DOHH2 (cell line): ENCODE results near the gene TAF5L.
"Not testable (repeated sequence)": the region's sequence is repeated elsewhere in the genome, so short reads cannot be mapped to it uniquely, and the experiment has no call there.

ENCODE experiments used
- H3F3A ChIP-seq: fragments of 200-600 bp; sonication (generic), shearing (Covaris generic); 2 replicates; pipeline ENCODE4 v1.6.0; 2016; ENCODE audit warnings: antibody characterized with exemption, mild to moderate bottlenecking; ENCODE audit not compliant: control insufficient read depth, insufficient read depth
- H3K27ac ChIP-seq: fragments of 200-600 bp; sonication (generic); 2 replicates; pipeline ENCODE4 v1.5.1; 2014; ENCODE audit warnings: low read depth, mild to moderate bottlenecking, low read length, moderate library complexity
- H3K27me3 ChIP-seq: fragments of 200-600 bp; sonication (generic); 2 replicates; pipeline ENCODE4 v1.6.1; 2014; ENCODE audit warnings: mild to moderate bottlenecking, low read length, mixed read lengths; ENCODE audit not compliant: control insufficient read depth
- H3K36me3 ChIP-seq: fragments of 200-600 bp; sonication (generic); 2 replicates; pipeline ENCODE4 v1.6.1; 2014; ENCODE audit warnings: mild to moderate bottlenecking, low read length, moderate library complexity, mixed read lengths; ENCODE audit not compliant: control insufficient read depth
- H3K4me1 ChIP-seq: fragments of 200-600 bp; sonication (generic); 2 replicates; pipeline ENCODE4 v1.6.1; 2014; ENCODE audit warnings: mild to moderate bottlenecking, low read length, mixed read lengths; ENCODE audit not compliant: control insufficient read depth
- H3K4me2 ChIP-seq: fragments of 200-600 bp; sonication (generic); 2 replicates; pipeline ENCODE4 v1.6.0; 2014; ENCODE audit warnings: mild to moderate bottlenecking, low read length, moderate library complexity
- H3K4me3 ChIP-seq: fragments of 200-600 bp; sonication (generic); 2 replicates; pipeline ENCODE4 v1.5.1; 2014; ENCODE audit warnings: mild to moderate bottlenecking, low read length, mixed read lengths
- H3K79me2 ChIP-seq: fragments of 200-600 bp; sonication (generic); 2 replicates; pipeline ENCODE4 v1.6.1; 2014; ENCODE audit warnings: mild to moderate bottlenecking, low read length, mixed read lengths; ENCODE audit not compliant: control insufficient read depth
- H3K9me2 ChIP-seq: fragments of 200-600 bp; sonication (generic); replicated peaks from 2 replicates; pipeline ENCODE4 v1.6.1; 2014; ENCODE audit warnings: mild to moderate bottlenecking, low read length, mixed read lengths; ENCODE audit not compliant: control insufficient read depth
- H3K9me3 ChIP-seq: fragments of 200-600 bp; sonication (generic); 2 replicates; pipeline ENCODE4 v1.6.1; 2014; ENCODE audit warnings: antibody characterized with exemption, low read length, mixed read lengths; ENCODE audit not compliant: control insufficient read depth, insufficient read depth
- H4K20me1 ChIP-seq: fragments of 200-600 bp; sonication (generic); 2 replicates; pipeline ENCODE4 v1.6.0; 2014; ENCODE audit warnings: low read depth, mild to moderate bottlenecking, antibody characterized with exemption, low read length, moderate library complexity; ENCODE audit not compliant: control insufficient read depth, insufficient read depth
- EZH2phosphoT487 ChIP-seq: fragments of 200-600 bp; sonication (generic); IDR thresholded peaks from 2 replicates; pipeline ENCODE4 v1.6.1; 2017; ENCODE audit warnings: borderline replicate concordance, mild to moderate bottlenecking, antibody characterized with exemption, low read length, moderate library complexity, mixed read lengths
- TF ChIP-seq, protein P1 (sequence below): fragments of 200-600 bp; sonication (generic); IDR thresholded peaks from one replicate; pipeline ENCODE4 v1.5.1; 2014; ENCODE audit warnings: antibody characterized with exemption, mild to moderate bottlenecking, low read depth, low read length; ENCODE audit not compliant: poor library complexity, severe bottlenecking

Gene TAF5L

GRCh38 chr1:229563241-229563640 lies 62.7 kb downstream of the TAF5L start:
- Histone ChIP-seq H3K4me3 (no peak overlapping the region), H3K9me2 (no peaks in the 10 kb centered on the region), H3K27me3 (no peaks in the 10 kb centered on the region), H3K4me2 (no peak overlapping the region; the same call in 1 of the 2 replicates), H3F3A (peaks cover 6% of the 10 kb centered on the region), H3K4me1 (peaks cover 20% of the 10 kb centered on the region), H3K79me2 (peaks cover 2% of the 10 kb centered on the region; the same call in 1 of the 2 replicates), H3K27ac (no peak overlapping the region), H3K9me3 (no peaks in the 10 kb centered on the region), H4K20me1 (no peaks in the 10 kb centered on the region), H3K36me3 (no peaks in the 10 kb centered on the region)
- no peak for TF ChIP-seq EZH2phosphoT487
- TF ChIP-seq, protein P1, sequence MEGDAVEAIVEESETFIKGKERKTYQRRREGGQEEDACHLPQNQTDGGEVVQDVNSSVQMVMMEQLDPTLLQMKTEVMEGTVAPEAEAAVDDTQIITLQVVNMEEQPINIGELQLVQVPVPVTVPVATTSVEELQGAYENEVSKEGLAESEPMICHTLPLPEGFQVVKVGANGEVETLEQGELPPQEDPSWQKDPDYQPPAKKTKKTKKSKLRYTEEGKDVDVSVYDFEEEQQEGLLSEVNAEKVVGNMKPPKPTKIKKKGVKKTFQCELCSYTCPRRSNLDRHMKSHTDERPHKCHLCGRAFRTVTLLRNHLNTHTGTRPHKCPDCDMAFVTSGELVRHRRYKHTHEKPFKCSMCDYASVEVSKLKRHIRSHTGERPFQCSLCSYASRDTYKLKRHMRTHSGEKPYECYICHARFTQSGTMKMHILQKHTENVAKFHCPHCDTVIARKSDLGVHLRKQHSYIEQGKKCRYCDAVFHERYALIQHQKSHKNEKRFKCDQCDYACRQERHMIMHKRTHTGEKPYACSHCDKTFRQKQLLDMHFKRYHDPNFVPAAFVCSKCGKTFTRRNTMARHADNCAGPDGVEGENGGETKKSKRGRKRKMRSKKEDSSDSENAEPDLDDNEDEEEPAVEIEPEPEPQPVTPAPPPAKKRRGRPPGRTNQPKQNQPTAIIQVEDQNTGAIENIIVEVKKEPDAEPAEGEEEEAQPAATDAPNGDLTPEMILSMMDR, result no peak

DNA sequence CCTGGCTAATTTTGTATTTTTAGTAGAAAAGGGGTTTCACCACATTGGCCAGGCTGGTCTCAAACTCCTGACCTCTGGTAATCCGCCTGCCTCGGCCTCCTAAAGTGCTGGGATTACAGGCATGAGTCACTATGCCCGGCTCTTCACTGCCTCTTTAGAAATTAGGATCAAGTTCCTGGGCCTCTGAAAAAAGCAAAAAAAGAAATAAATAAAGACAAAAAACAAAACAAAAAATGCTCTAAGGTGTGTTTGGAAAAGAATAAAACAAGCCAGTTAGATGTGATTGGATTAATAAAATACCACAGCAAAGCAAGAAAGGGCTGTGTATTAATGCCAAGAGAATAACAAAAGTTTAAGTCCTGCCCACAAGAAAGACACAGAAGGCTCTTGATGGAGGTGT lies 63.2 kb downstream of the TAF5L start:
- H3K4me3 ChIP-seq, result no peak overlapping the region
- no peaks in the 10 kb centered on the region for H3K27me3 ChIP-seq
- H3F3A ChIP-seq, result peaks cover 7% of the 10 kb centered on the region
- H3K4me1 ChIP-seq, result peaks cover 20% of the 10 kb centered on the region
- TF ChIP-seq, protein P1, result no peak
- TF ChIP-seq EZH2phosphoT487, result no peak
- peaks cover 5% of the 10 kb centered on the region for H3K79me2 ChIP-seq
- H3K9me2 ChIP-seq, result no peaks in the 10 kb centered on the region
- no peak overlapping the region for H3K4me2 ChIP-seq
- H3K9me3 ChIP-seq, result no peaks in the 10 kb centered on the region
- H4K20me1 ChIP-seq, result no peaks in the 10 kb centered on the region
- H3K27ac ChIP-seq, result no peak overlapping the region
- H3K36me3 ChIP-seq, result no peaks in the 10 kb centered on the region; the same call in 1 of the 2 replicates

DNA sequence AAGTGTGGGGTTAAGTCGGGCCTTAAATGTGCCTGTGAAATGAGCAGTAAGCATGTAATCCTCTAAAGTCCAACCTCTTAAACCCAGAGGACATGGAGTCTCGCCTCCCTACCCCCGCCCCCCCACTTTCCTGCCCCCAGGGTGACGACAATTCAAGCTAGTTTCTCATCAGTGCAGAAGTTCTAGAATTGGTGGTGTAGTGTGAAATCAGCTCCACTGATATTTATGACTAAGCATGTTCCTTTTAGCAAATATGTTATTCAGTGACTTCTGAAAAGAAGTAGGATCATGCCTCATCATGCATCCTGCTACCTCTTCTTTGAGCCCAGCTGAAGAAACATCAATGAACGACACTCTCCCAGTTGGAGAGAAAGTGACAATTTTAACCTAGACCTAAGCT lies 64.8 kb downstream of the TAF5L start:
- H3K9me3 ChIP-seq, result no peaks in the 10 kb centered on the region
- no peak overlapping the region for H3K4me2 ChIP-seq
- H3K36me3 ChIP-seq, result peaks cover 5% of the 10 kb centered on the region
- H3K9me2 ChIP-seq, result no peaks in the 10 kb centered on the region
- H3K27ac ChIP-seq, result no peak overlapping the region
- H4K20me1 ChIP-seq, result 0 out of 2 replicates have a peak, but pooled peaks cover 3% of the 10 kb centered on the region
- peaks cover 30% of the 10 kb centered on the region for H3K4me1 ChIP-seq
- peaks cover 21% of the 10 kb centered on the region for H3K79me2 ChIP-seq
- no peaks in the 10 kb centered on the region for H3K27me3 ChIP-seq
- no peak for TF ChIP-seq EZH2phosphoT487
- TF ChIP-seq, protein P1, result no peak
- H3K4me3 ChIP-seq, result no peak overlapping the region
- peaks cover 13% of the 10 kb centered on the region for H3F3A ChIP-seq

- H3K9me2 ChIP-seq, H3K27me3 ChIP-seq, H4K20me1 ChIP-seq, H3K4me3 ChIP-seq, H3K36me3 ChIP-seq, H3K27ac ChIP-seq, H3K9me3 ChIP-seq: not testable (repeated sequence)
- peaks cover 13% of the 10 kb centered on the region for H3F3A ChIP-seq
- peaks cover 31% of the 10 kb centered on the region for H3K79me2 ChIP-seq
- peaks cover 30% of the 10 kb centered on the region for H3K4me1 ChIP-seq
- H3K4me2 ChIP-seq, result peak overlapping the region; percentile 83; the same call in 1 of the 2 replicates
Measured at GRCh38 chr1:229560124-229560523, 65.8 kb downstream of the TAF5L start.

GRCh38 chr1:229559336-229559801 lies 66.6 kb downstream of the TAF5L start:
- H3K27ac ChIP-seq, H4K20me1 ChIP-seq, H3K9me3 ChIP-seq, H3K27me3 ChIP-seq, H3K9me2 ChIP-seq, H3K36me3 ChIP-seq: not testable (repeated sequence)
- Histone ChIP-seq H3K4me1 (peaks cover 30% of the 10 kb centered on the region), H3K79me2 (peaks cover 38% of the 10 kb centered on the region), H3K4me2 (peak overlapping the region; percentile 83), H3F3A (peaks cover 13% of the 10 kb centered on the region), H3K4me3 (peak overlapping the region; percentile 98)
